Lung (tissue), 12 donors: ENCODE results near the gene ARPC1B. TPM values are rescaled to one million over a fixed set of nuclear protein-coding genes. Genes with fewer than 3 reads are reported as not detected.
"Not testable (repeated sequence)": the region's sequence is repeated elsewhere in the genome, so short reads cannot be mapped to it uniquely, and the experiment has no call there.

Experiments used
- ATAC-seq: fragments of 200-7000 bp; cut with Tn5 transposase; one replicate; pipeline ENCODE4 v1.9.1; 2020; ENCODE audit warnings: moderate number of reproducible peaks; ENCODE audit not compliant: insufficient read depth, low FRiP score
- DNase-seq, 3 donors: peaks; one replicate each; pipeline ENCODE4 v3.0.0-alpha.2; 2013 to 2017
- H3K27ac ChIP-seq, 2 donors: one replicate each; pipeline ENCODE4 v1.5.1; 2013; ENCODE audit warnings: mild to moderate bottlenecking in 2 of 2, moderate library complexity in 2 of 2, control low read depth in 1 of 2, inconsistent platforms in 1 of 2, low read depth in 1 of 2, low read length in 1 of 2
- H3K27me3 ChIP-seq, 3 donors: one replicate each; pipeline ENCODE4 v1.5.1; 2013; ENCODE audit warnings: low read length in 2 of 3; ENCODE audit not compliant: control insufficient read depth in 3 of 3, insufficient read depth in 3 of 3
- H3K36me3 ChIP-seq, 4 donors: one replicate each; pipeline ENCODE4 v1.5.1; 2013; ENCODE audit warnings: low read length in 4 of 4, mild to moderate bottlenecking in 1 of 4, moderate library complexity in 1 of 4; ENCODE audit not compliant: control insufficient read depth in 4 of 4, insufficient read depth in 4 of 4
- H3K4me1 ChIP-seq, 5 donors: one replicate each; pipeline ENCODE4 v1.5.1; 2013; ENCODE audit warnings: low read length in 5 of 5, mild to moderate bottlenecking in 2 of 5, moderate library complexity in 1 of 5; ENCODE audit not compliant: control insufficient read depth in 5 of 5, insufficient read depth in 5 of 5
- H3K4me3 ChIP-seq: one replicate; pipeline ENCODE4 v1.5.1; 2013; ENCODE audit warnings: mild to moderate bottlenecking, control low read depth, moderate library complexity
- H3K9ac ChIP-seq, 2 donors: one replicate each; pipeline ENCODE4 v1.5.1; 2013; ENCODE audit warnings: low read length in 2 of 2, control low read depth in 1 of 2; ENCODE audit not compliant: insufficient read depth in 1 of 2
- H3K9me3 ChIP-seq, 4 donors: one replicate each; pipeline ENCODE4 v1.5.1; 2013; ENCODE audit warnings: low read length in 3 of 4, mild to moderate bottlenecking in 1 of 4, moderate library complexity in 1 of 4; ENCODE audit not compliant: control insufficient read depth in 4 of 4, insufficient read depth in 3 of 4
- CTCF ChIP-seq: IDR thresholded peaks from 2 replicates; pipeline ENCODE4 v1.5.1; 2012; ENCODE audit warnings: mild to moderate bottlenecking; ENCODE audit errors: control extremely low read depth, extremely low read depth
- WGBS, 2 donors: extraction: QIAGEN DNeasy Blood & Tissue Kit; methylation state at CpG; one replicate each; pipeline ENCODE4 v1.1.7; 2013; 5-methylcytosine and 5-hydroxymethylcytosine counted together
- polyA plus RNA-seq, 2 donors: library from polyadenylated mRNA; stranded (reverse); fragments of 200-250 nt; gene quantifications; one replicate each; pipeline ENCODE4 v1.2.1, GENCODE V29; 2013
- total RNA-seq, 2 donors: library from RNA; depleted of rRNA in 1 of 2; stranded (reverse); fragments of >200 nt in 1 of 2; gene quantifications; one replicate each; pipeline ENCODE4 v1.2.1, GENCODE V29; 2014 to 2021
- donor health status: control.
- donor health status: control.
- donor health status: Bipolar disorder and iron deficiency.
- donor health status: healthy.
- donor health status: DM: yes; HTN: yes; CAD: no.

ARPC1B gene
- total and polyA plus RNA-seq, 4 donors: 164 to 937 (median 266) TPM

GRCh38 chr7:99386584-99387238, 12.2 kb downstream of the ARPC1B start:
- Histone ChIP-seq H3K27me3 (no peaks in the 10 kb centered on the region), H3K4me3 (no peak overlapping the region), H3K27ac (no peak overlapping the region), H3K4me1 (peaks cover 0 to 4% (median 0%) of the 10 kb centered on the region in 5 donors), H3K9ac (no peak overlapping the region), H3K36me3 (peaks cover 0 to 57% (median 4%) of the 10 kb centered on the region in 4 donors), H3K9me3 (no peaks in the 10 kb centered on the region)
- WGBS, 2 donors: 91 to 93% methylated on average over 9 of the region's 9 CpGs
- ATAC-seq: no peak
- no peak for DNase-seq
- no peak for TF ChIP-seq CTCF

DNA sequence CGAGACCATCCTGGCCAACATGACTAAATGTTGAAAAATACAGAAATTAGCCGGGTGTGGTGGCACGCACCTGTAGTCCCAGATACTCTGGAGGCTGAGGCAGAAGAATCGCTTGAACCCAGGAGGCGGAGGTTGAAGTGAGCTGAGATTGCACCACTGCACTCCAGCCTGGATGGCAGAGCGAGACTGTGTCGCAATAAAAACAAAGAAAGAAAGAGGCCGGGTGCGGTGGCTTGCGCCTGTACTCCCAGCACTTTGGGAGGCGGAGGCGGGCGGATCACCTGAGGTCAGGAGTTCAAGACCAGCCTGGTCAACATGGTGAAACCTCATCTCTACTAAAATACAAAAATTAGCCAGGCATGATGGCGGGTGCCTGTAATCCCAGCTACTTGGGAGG, 12.7 kb downstream of the ARPC1B start:
- ATAC-seq, H3K27ac ChIP-seq, H3K9ac ChIP-seq, DNase-seq, H3K9me3 ChIP-seq, H3K4me3 ChIP-seq, H3K4me1 ChIP-seq, H3K27me3 ChIP-seq: not testable (repeated sequence)
- WGBS, 2 donors: 71% methylated on average over 14 of the region's 14 CpGs
- peaks cover 0 to 55% (median 4%) of the 10 kb centered on the region in 4 donors for H3K36me3 ChIP-seq

GRCh38 chr7:99387912-99388311, 13.4 kb downstream of the ARPC1B start:
- peaks cover 0 to 57% (median 4%) of the 10 kb centered on the region in 4 donors for H3K36me3 ChIP-seq
- no peaks in the 10 kb centered on the region for H3K27me3 ChIP-seq
- no peak overlapping the region for H3K9ac ChIP-seq
- ATAC-seq (no peak), DNase-seq (no peak)
- TF ChIP-seq CTCF: no peak
- H3K4me3 ChIP-seq: no peak overlapping the region
- 97 to 98% methylated on average over 20 of the region's 20 CpGs for WGBS, 2 donors
- H3K4me1 ChIP-seq: peaks cover 0 to 10% (median 4%) of the 10 kb centered on the region in 5 donors
- no peak overlapping the region for H3K27ac ChIP-seq
- H3K9me3 ChIP-seq: no peaks in the 10 kb centered on the region

DNA sequence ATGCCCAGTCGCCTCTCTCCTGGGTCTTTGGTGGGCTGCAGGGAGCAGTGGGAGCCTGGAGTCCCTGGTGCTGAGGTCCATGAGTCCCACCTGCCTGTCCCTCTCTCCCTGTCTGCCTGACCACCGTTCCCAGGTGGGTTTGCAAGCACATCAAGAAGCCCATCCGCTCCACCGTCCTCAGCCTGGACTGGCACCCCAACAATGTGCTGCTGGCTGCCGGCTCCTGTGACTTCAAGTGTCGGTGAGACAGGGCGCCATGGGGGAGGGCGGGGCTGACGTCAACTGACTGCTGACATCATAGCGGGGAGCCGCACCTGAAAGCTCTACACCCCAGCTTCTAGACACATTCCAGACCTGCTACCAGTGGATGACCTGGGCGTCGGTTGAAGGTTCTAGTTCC, 15.2 kb downstream of the ARPC1B start:
- ATAC-seq: no peak
- no peaks in the 10 kb centered on the region for H3K9me3 ChIP-seq

More for the DNA sequence above, 15.2 kb downstream of the ARPC1B start:
- no peak overlapping the region for H3K4me3 ChIP-seq
- H3K9ac ChIP-seq: no peak overlapping the region
- H3K4me1 ChIP-seq: peaks cover 2 to 15% (median 10%) of the 10 kb centered on the region in 5 donors
- DNase-seq: no peak
- no peak overlapping the region for H3K27ac ChIP-seq
- peaks cover 0 to 62% (median 4%) of the 10 kb centered on the region in 4 donors for H3K36me3 ChIP-seq
- TF ChIP-seq CTCF: no peak
- WGBS, 2 donors: 94 to 96% methylated on average over 13 of the region's 13 CpGs
- H3K27me3 ChIP-seq: no peaks in the 10 kb centered on the region
